IMR-90 (cell line): ENCODE data around the gene GHR. TPM values are rescaled to one million over a fixed set of nuclear protein-coding genes. Genes with fewer than 3 reads are reported as not detected.

Experiments
- ATAC-seq: fragments of 200-7000 bp; cut with Tn5 transposase; 2 replicates; pipeline ENCODE4 v1.9.1; 2020; ENCODE audit warnings: low read depth, mild to moderate bottlenecking, moderate library complexity
- BruUV-seq: library from RNA; stranded (reverse); fragments of 400-500 nt; replicated peaks from 2 replicates; lab custom pipeline; 2021; lab: Mats Ljungman, UMichigan
- CTCF ChIA-PET: fragments of 300-600 bp; formaldehyde crosslinking; extraction: SDS; loops from one replicate; lab custom pipeline; 2021; ENCODE audit warnings: antibody characterized with exemption; lab: Yijun Ruan, JAX
- POLR2A ChIA-PET: fragments of 300-600 bp; sonication (Branson Sonifier 250); formaldehyde crosslinking; loops from one replicate; lab custom pipeline; 2022; ENCODE audit warnings: antibody characterized with exemption; ENCODE audit not compliant: unreplicated experiment; lab: Charles Lee
- DNase-seq: peaks from one replicate; pipeline ENCODE4 v3.0.0; 2013
- H2AFZ ChIP-seq: replicated peaks from 2 replicates; pipeline ENCODE3; 2013; ENCODE audit warnings: low read length, mild to moderate bottlenecking; ENCODE audit not compliant: poor library complexity
- H2AK5ac ChIP-seq: 2 replicates; pipeline ENCODE4 v1.6.1; 2013; ENCODE audit warnings: low read depth, low read length, inconsistent platforms
- H2AK9ac ChIP-seq: replicated peaks from 2 replicates; pipeline ENCODE3; 2013; ENCODE audit warnings: mild to moderate bottlenecking, low read depth, low read length, moderate library complexity; ENCODE audit not compliant: poor library complexity
- H2BK120ac ChIP-seq: 2 replicates; pipeline ENCODE4 v1.6.1; 2013; ENCODE audit warnings: low read depth, low read length, inconsistent platforms
- H2BK15ac ChIP-seq: 3 replicates; pipeline ENCODE4 v1.6.1; 2013; ENCODE audit warnings: low read depth, low read length, inconsistent platforms
- H2BK20ac ChIP-seq: 2 replicates; pipeline ENCODE4 v1.6.1; 2013; ENCODE audit warnings: low read depth, mild to moderate bottlenecking, inconsistent platforms, low read length, moderate library complexity
- H2BK5ac ChIP-seq: 2 replicates; pipeline ENCODE4 v1.6.1; 2013; ENCODE audit warnings: mild to moderate bottlenecking, low read depth, low read length, inconsistent platforms; ENCODE audit not compliant: poor library complexity, severe bottlenecking
- H3K14ac ChIP-seq: replicated peaks from 2 replicates; pipeline ENCODE4 v1.6.1; 2013; ENCODE audit warnings: low read depth, low read length, inconsistent platforms
- H3K18ac ChIP-seq: 2 replicates; pipeline ENCODE4 v1.6.1; 2013; ENCODE audit warnings: low read depth, low read length, control low read depth
- H3K23ac ChIP-seq: 2 replicates; pipeline ENCODE4 v1.6.1; 2013; ENCODE audit warnings: low read depth, low read length, inconsistent platforms
- H3K27ac ChIP-seq: 2 replicates; pipeline ENCODE4 v1.5.1; 2013; ENCODE audit warnings: mild to moderate bottlenecking, control low read depth, low read length; ENCODE audit not compliant: insufficient read depth
- H3K27me3 ChIP-seq: 2 replicates; pipeline ENCODE4 v1.6.1; 2013; ENCODE audit warnings: low read length; ENCODE audit not compliant: control insufficient read depth, insufficient read depth
- H3K36me3 ChIP-seq: 2 replicates; pipeline ENCODE4 v1.6.1; 2013; ENCODE audit warnings: low read length, mixed read lengths; ENCODE audit not compliant: control insufficient read depth, insufficient read depth
- H3K4ac ChIP-seq: 2 replicates; pipeline ENCODE4 v1.6.1; 2013; ENCODE audit warnings: low read depth, low read length, inconsistent platforms
- H3K4me1 ChIP-seq: 2 replicates; pipeline ENCODE4 v1.6.1; 2013; ENCODE audit warnings: low read length, mixed read lengths; ENCODE audit not compliant: control insufficient read depth, insufficient read depth
- H3K4me2 ChIP-seq: 2 replicates; pipeline ENCODE4 v1.6.1; 2013; ENCODE audit warnings: low read depth, mild to moderate bottlenecking, control low read depth, low read length, moderate library complexity
- H3K4me3 ChIP-seq: 2 replicates; pipeline ENCODE4 v1.5.1; 2013; ENCODE audit warnings: low read depth, mild to moderate bottlenecking, control low read depth, low read length, moderate library complexity; ENCODE audit not compliant: insufficient read depth
- H3K56ac ChIP-seq: 2 replicates; pipeline ENCODE4 v1.6.1; 2013; ENCODE audit warnings: low read length, inconsistent platforms; ENCODE audit not compliant: insufficient read depth; ENCODE audit errors: extremely low read depth
- H3K79me1 ChIP-seq, 2 experiments: 2 replicates each; pipeline ENCODE4 v1.6.1; 2013; ENCODE audit warnings: low read length in 2 of 2, inconsistent platforms in 1 of 2, low read depth in 1 of 2
- H3K9ac ChIP-seq: 2 replicates; pipeline ENCODE4 v1.6.1; 2013; ENCODE audit warnings: low read depth, low read length, control low read depth
- H3K9me1 ChIP-seq: 2 replicates; pipeline ENCODE4 v1.6.1; 2013; ENCODE audit warnings: low read length, inconsistent platforms; ENCODE audit not compliant: insufficient read depth
- H3K9me3 ChIP-seq: 2 replicates; pipeline ENCODE4 v1.6.1; 2013; ENCODE audit warnings: low read length; ENCODE audit not compliant: control insufficient read depth, insufficient read depth
- H4K20me1 ChIP-seq: 2 replicates; pipeline ENCODE4 v1.6.1; 2013; ENCODE audit warnings: low read length, inconsistent platforms; ENCODE audit not compliant: insufficient read depth
- H4K5ac ChIP-seq: 2 replicates; pipeline ENCODE4 v1.6.1; 2013; ENCODE audit warnings: mild to moderate bottlenecking, low read depth, low read length, control low read depth
- H4K8ac ChIP-seq, 2 experiments: 2 replicates each; pipeline ENCODE4 v1.6.1; 2013; ENCODE audit warnings: low read depth in 2 of 2, low read length in 2 of 2, control low read depth in 1 of 2, inconsistent platforms in 1 of 2
- H4K91ac ChIP-seq: 2 replicates; pipeline ENCODE4 v1.6.1; 2013; ENCODE audit warnings: low read depth, low read length, inconsistent platforms; ENCODE audit not compliant: insufficient read depth
- BHLHE40 ChIP-seq: fragments of 150-350 bp; IDR thresholded peaks from 2 replicates; pipeline ENCODE4 v1.6.1; 2016; ENCODE audit warnings: mild to moderate bottlenecking, low read depth, low read length
- CHD1 ChIP-seq: IDR thresholded peaks from 2 replicates; pipeline ENCODE4 v1.6.1; 2012; ENCODE audit warnings: low read depth, low read length, improper control_type of control experiment
- CTCF ChIP-seq: conservative IDR thresholded peaks from 2 replicates; pipeline ENCODE4 v1.5.1; 2012; ENCODE audit warnings: mild to moderate bottlenecking, low read depth, low read length, improper control_type of control experiment
- ELK1 ChIP-seq: fragments of 150-350 bp; IDR thresholded peaks from 2 replicates; pipeline ENCODE4 v1.6.1; 2016; ENCODE audit warnings: low read depth, mild to moderate bottlenecking, low read length, moderate library complexity, borderline replicate concordance
- FOS ChIP-seq: fragments of 150-350 bp; IDR thresholded peaks from 2 replicates; pipeline ENCODE4 v1.6.1; 2016; ENCODE audit warnings: low read depth, low read length
- MAFK ChIP-seq: IDR thresholded peaks from 2 replicates; pipeline ENCODE4 v1.6.1; 2012; ENCODE audit warnings: low read depth, low read length, improper control_type of control experiment
- NFE2L2 ChIP-seq: fragments of 150-350 bp; IDR thresholded peaks from 2 replicates; pipeline ENCODE4 v1.6.1; 2016; ENCODE audit warnings: low read depth, mild to moderate bottlenecking, low read length
- RCOR1 ChIP-seq: IDR thresholded peaks from 2 replicates; pipeline ENCODE4 v1.6.1; 2012; ENCODE audit warnings: mild to moderate bottlenecking, low read length, improper control_type of control experiment; ENCODE audit not compliant: insufficient replicate concordance
- RFX5 ChIP-seq: IDR thresholded peaks from 2 replicates; pipeline ENCODE4 v1.8.0; 2012; ENCODE audit warnings: low read depth, mild to moderate bottlenecking, low read length, moderate library complexity
- SMC3 ChIP-seq: fragments of 150-350 bp; IDR thresholded peaks from 2 replicates; pipeline ENCODE4 v1.6.1; 2016; ENCODE audit warnings: low read depth, mild to moderate bottlenecking, antibody characterized with exemption, low read length, moderate library complexity
- WGBS, 2 experiments: methylation state at CpG; one replicate each; pipeline versions ENCODE4 v1.1.5 to v1.1.7; 2013; ENCODE audit warnings: missing lambda C conversion rate in 2 of 2; ENCODE audit not compliant: insufficient read length in 1 of 2; ENCODE audit errors: extremely low coverage in 2 of 2; 5-methylcytosine and 5-hydroxymethylcytosine counted together
- dilution Hi-C: fragments of 300-500 bp; cut with HindIII; formaldehyde crosslinking; loops from one replicate; pipeline ENCODE4 v1.14.3; 2018; ENCODE audit warnings: low sequenced_read_pairs; ENCODE audit not compliant: unreplicated experiment
- in situ Hi-C: fragments of 300-500 bp; cut with MboI; formaldehyde crosslinking; loops from 3 replicates; pipeline ENCODE4 v1.14.3; 2019; ENCODE audit warnings: low sequenced_read_pairs, inconsistent platforms, mixed read lengths
- intact Hi-C: fragments of 100-400 bp; cut with micrococcal nuclease; formaldehyde crosslinking; loops from 2 replicates; pipeline ENCODE4 v1.10.0; 2022
- polyA plus RNA-seq, 3 experiments: library from polyadenylated mRNA; depleted of rRNA; stranded (reverse); fragments of >200 nt; gene quantifications; 2 replicates each; pipeline ENCODE4 v1.2.3, GENCODE V29; 2012; ENCODE audit warnings: low replicate concordance in 1 of 3
- total RNA-seq: library from RNA; depleted of rRNA; stranded (reverse); fragments of >200 nt; gene quantifications from 2 replicates; pipeline ENCODE4 v1.2.3, GENCODE V29; 2012

GHR gene
- total and polyA plus RNA-seq, 2 of the 4 experiments (the other 2 are of a cell fraction): 0.36 to 1.1 TPM

- H3K79me1 ChIP-seq: no peaks in the 10 kb centered on the region
- no peaks in the 10 kb centered on the region for H3K27me3 ChIP-seq
- no peak overlapping the region for H4K5ac ChIP-seq
- H3K36me3 ChIP-seq: no peaks in the 10 kb centered on the region
- no peak overlapping the region for H4K8ac ChIP-seq
- H3K23ac ChIP-seq: no peak overlapping the region
- no CpG with 5 or more reads among the region's 2 CpGs for WGBS, 2 experiments
- CTCF ChIA-PET: interaction anchor here (1.5 kb wide), 1 partner anchor 14 kb away, joined by 3 read pairs; no protein-coding TSS in a partner anchor
- H2BK20ac ChIP-seq: no peak overlapping the region
- no peak overlapping the region for H3K4ac ChIP-seq
- H2BK15ac ChIP-seq: no peak overlapping the region
- no TSS peak for BruUV-seq
- dilution Hi-C loops (no loop called here), in situ Hi-C loops (no loop called here), intact Hi-C loops (no loop called here)
- H2BK5ac ChIP-seq: no peak overlapping the region
- POLR2A ChIA-PET: no interaction called here
- H3K9me3 ChIP-seq: no peaks in the 10 kb centered on the region
- no peak for TF ChIP-seq RCOR1
- TF ChIP-seq NFE2L2: no peak
- no peak for TF ChIP-seq FOS
- no peak for TF ChIP-seq BHLHE40
- no peak for TF ChIP-seq CHD1
- TF ChIP-seq ELK1: no peak
- no peak for TF ChIP-seq MAFK
- no peak for TF ChIP-seq CTCF
- TF ChIP-seq SMC3: no peak
- no peak for TF ChIP-seq RFX5
- H2AK9ac ChIP-seq: no peak overlapping the region
- no peak overlapping the region for H3K14ac ChIP-seq
- no peaks in the 10 kb centered on the region for H3K4me1 ChIP-seq
- no peak overlapping the region for H2AFZ ChIP-seq
- no peak overlapping the region for H3K27ac ChIP-seq
- no peaks in the 10 kb centered on the region for H3K9me1 ChIP-seq
- DNase-seq: no peak
- H3K18ac ChIP-seq: no peak overlapping the region
- no peak overlapping the region for H2AK5ac ChIP-seq
- no peak for ATAC-seq
- H4K91ac ChIP-seq: no peak overlapping the region
- no peaks in the 10 kb centered on the region for H4K20me1 ChIP-seq
- no peak overlapping the region for H2BK120ac ChIP-seq
- no peak overlapping the region for H3K56ac ChIP-seq
- H3K4me3 ChIP-seq: no peak overlapping the region
- H3K4me2 ChIP-seq: no peak overlapping the region
- H3K9ac ChIP-seq: no peak overlapping the region
Observed at GRCh38 chr5:42569325-42569724, 146.1 kb downstream of the GHR start.
